ENCODE measurements around the gene CENPO. TPM values are rescaled to one million over a fixed set of nuclear protein-coding genes. Genes with fewer than 3 reads are reported as not detected.

Gene CENPO
- total RNA-seq, 1 donor = 26.3 TPM

DNA sequence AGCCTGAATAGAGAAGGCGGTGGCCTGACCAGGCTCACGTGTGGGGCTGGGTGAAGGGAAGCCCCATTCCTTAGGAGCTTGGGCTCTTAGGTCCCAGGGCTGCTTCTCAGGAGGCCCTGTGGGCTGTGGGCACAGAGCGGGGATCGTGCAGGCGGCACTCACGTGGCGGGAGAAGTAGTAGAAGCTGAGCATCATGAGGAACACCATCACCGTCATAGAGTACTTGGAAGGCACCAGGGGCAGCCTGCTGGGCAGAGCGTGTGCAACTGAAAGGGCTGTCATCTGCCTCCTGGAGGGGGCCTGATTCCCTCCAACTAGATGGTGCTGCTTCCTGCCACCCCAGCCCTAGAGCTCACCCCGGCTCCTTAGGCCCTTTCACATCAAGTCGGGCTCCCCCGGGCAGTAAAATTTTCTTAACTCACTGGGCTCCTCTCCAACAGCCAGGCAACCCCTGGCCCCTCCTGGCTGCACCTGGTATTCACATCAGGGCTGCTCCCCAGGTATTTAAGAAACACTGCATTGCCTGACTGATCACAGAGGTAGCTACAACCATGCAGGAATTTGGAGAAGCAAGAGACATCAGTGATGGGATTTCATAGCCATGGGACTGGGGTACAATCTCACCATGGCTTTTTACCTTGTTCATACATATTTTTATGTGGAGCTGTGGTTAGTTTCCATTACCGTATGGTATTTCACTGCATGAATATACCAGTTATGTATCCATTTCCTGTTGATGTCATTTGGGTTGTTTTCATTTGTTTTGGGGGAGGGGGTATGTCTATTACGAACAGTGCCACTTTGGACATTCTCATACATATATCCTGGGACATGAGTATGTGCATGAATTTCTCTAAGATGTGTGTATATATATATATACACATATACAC is 32.9 kb downstream of the CENPO start:
- TF ChIP-seq, protein P1, sequence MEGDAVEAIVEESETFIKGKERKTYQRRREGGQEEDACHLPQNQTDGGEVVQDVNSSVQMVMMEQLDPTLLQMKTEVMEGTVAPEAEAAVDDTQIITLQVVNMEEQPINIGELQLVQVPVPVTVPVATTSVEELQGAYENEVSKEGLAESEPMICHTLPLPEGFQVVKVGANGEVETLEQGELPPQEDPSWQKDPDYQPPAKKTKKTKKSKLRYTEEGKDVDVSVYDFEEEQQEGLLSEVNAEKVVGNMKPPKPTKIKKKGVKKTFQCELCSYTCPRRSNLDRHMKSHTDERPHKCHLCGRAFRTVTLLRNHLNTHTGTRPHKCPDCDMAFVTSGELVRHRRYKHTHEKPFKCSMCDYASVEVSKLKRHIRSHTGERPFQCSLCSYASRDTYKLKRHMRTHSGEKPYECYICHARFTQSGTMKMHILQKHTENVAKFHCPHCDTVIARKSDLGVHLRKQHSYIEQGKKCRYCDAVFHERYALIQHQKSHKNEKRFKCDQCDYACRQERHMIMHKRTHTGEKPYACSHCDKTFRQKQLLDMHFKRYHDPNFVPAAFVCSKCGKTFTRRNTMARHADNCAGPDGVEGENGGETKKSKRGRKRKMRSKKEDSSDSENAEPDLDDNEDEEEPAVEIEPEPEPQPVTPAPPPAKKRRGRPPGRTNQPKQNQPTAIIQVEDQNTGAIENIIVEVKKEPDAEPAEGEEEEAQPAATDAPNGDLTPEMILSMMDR (IDR thresholded peaks at IDR 0.05; ENCODE audit: insufficient read depth, low read depth, low read length) = no peak
- DNase-seq (ENCODE audit: low read depth) = no peak
- no peak overlapping the region for H3K4me3 ChIP-seq (ENCODE audit: low read depth, low read length)

DNA sequence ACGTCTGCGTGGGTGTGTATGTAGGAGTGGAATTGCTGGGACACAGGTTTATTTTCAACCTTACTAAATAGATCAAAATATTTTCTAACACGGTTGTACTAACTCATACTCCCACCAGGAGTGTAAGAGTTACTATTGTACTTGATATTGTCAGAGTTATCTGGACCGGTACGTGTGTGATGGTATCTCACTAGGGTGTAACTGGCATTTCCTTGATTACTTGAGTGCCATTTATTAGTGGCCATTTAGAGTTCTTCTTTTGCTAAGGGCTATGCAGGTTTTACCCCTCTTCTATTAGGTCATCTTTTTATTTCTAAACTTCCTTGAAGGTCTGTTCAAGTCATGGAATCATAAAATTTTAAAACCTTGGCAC is 33.5 kb downstream of the CENPO start:
- no peak for DNase-seq (ENCODE audit: low read depth)
- TF ChIP-seq, protein P1 (IDR thresholded peaks at IDR 0.05; ENCODE audit: insufficient read depth, low read depth, low read length) = no peak
- H3K4me3 ChIP-seq (ENCODE audit: low read depth, low read length) = no peak overlapping the region

DNA sequence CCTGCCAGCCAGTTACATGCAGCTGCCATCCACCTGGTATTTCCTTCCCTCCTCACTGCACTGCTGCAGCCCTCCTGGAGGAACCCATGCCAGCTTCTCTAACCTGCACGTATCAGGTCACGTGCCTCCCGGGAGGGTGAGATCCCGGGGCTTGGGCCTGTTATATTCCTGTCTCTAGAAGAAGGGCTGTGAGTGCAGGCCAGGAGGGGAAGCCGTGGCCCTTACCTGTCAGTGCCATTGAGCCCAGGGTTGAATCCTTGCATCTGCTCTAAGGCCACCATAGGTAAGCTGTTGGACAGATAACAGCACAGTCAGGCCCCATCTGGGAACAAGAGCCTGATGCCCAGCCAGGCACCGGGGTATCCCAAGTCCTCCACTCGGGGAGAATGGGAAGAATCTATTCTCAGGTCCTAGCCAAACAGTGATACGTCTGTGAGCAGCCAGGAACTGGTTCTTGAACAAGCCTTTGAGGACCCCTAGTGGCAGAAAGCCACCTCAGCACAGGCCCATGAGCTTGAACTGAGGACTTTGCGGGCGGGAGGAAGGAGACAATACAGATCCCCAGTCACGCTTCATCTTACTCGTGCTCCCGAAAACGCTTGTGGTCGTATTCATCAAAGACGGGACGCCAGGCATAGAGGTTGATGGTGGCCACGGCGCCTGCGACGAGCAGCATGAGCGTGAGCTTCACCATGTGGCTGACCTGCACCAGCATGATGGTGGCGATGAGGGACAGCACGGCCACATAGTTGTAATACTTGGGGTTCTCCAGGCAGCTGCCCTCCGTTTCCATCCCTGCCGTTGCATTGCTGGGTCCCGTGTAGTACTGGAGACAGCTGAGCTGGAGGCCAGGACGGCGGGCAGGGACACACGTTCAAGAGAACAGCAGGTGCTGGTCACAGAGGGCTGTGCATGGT is 34.4 kb downstream of the CENPO start:
- TF ChIP-seq, protein P1 (IDR thresholded peaks at IDR 0.05; ENCODE audit: insufficient read depth, low read depth, low read length) = peak; percentile 96
- no peak overlapping the region for H3K4me3 ChIP-seq (ENCODE audit: low read depth, low read length)
- peak; percentile 89 for DNase-seq (ENCODE audit: low read depth)

DNA sequence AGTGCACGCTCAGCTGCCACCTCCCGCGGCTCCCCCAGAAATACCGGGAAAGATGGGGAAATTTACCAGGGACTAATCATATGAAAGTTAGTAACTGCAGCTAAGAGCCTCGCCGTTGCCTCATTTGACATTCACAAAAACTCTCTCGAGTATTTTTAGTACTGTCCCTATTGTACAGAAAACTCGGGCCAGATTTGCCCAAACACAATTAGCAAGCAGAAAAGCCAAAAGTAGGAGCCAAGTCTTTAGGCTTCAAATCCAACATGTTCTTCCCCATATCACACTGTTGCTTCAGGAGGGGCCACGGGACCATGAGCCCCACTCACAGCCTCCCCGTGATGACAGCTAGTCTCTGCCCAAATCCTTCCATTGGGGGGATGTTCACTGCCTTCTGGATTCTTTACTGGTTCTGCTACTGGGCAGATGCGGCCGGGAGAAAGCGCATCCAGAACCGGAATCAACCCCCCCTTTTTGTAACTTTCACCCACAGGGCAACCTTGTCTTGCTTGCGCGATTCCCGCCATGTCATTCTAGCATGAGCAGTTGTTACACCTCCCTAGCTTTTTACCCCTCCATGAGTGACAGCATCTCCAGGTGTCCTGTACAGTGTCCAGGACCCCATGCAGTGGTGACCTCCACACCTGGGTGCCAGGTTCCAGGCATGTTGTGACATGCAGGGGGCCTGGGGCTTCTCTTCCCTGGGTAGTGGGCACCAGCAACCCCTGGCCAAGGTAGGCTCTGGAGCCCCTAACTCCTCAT is 35.2 kb downstream of the CENPO start:
- DNase-seq (ENCODE audit: low read depth) = no peak
- TF ChIP-seq, protein P1 (IDR thresholded peaks at IDR 0.05; ENCODE audit: insufficient read depth, low read depth, low read length) = no peak
- no peak overlapping the region for H3K4me3 ChIP-seq (ENCODE audit: low read depth, low read length)

DNA sequence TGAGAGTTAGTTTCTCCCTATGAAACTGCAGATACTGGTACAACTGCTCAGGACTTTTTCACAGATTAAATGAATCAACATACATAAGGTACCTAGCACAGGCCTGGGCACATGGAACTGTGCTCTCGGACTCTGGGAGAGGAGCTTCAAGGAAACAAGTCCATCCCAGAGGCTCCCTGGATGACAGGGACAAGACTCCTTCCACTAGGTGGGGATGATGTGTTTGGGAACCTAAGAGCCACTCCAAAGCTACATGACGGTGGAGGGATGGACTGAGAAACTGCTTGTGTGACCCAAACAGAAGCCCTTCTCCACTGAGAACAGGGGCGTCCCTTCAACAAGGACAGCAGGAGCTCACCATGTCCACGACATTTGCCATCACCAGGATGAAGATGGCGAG is 37.1 kb downstream of the CENPO start:
- DNase-seq (ENCODE audit: low read depth) = peak; percentile 72
- no peak overlapping the region for H3K4me3 ChIP-seq (ENCODE audit: low read depth, low read length)
- TF ChIP-seq, protein P1 (IDR thresholded peaks at IDR 0.05; ENCODE audit: insufficient read depth, low read depth, low read length) = peak; percentile 58

DNA sequence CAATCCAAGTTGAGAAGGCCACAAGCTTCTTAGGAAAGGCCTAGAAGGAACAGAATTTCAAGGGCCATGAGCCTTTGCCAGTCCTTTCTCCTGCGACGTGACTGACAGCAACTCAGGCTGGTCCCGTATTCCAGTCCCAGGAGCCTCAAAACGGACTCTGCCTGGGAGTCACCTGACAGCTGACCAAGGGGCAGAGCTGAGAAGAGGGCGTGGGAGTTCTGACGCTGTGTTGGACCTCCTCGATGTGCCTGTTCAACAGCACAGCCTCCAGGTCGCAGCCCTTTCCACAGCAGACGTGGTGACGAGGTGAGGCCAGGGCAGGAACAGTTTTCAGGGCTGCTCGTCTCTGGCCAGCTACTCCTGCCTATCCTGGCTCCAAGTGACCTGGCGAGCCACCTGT is 37.6 kb downstream of the CENPO start:
- no peak for DNase-seq (ENCODE audit: low read depth)
- H3K4me3 ChIP-seq (ENCODE audit: low read depth, low read length) = no peak overlapping the region
- TF ChIP-seq, protein P1 (IDR thresholded peaks at IDR 0.05; ENCODE audit: insufficient read depth, low read depth, low read length) = no peak
